HepG2 (cell line): ENCODE measurements around the gene VWA3A. TPM values are rescaled to one million over a fixed set of nuclear protein-coding genes. Genes with fewer than 3 reads are reported as not detected.

Experiments used
- CCAR2 ChIP-seq: fragments of 200-400 bp; formaldehyde crosslinking; optimal IDR thresholded peaks from 2 replicates; pipeline ENCODE3; 2018; ENCODE audit warnings: low read depth, mild to moderate bottlenecking, low read length, moderate library complexity
- FOXC1 ChIP-seq: sonication (generic); formaldehyde crosslinking; IDR thresholded peaks from 2 replicates; pipeline ENCODE4 v1.8.0; 2022; ENCODE audit warnings: mild to moderate bottlenecking, missing genetic modification reagents, borderline replicate concordance
- HOXA9 ChIP-seq: sonication (generic); formaldehyde crosslinking; IDR thresholded peaks from 2 replicates; pipeline ENCODE4 v1.8.1; 2022; ENCODE audit warnings: missing genetic modification reagents, mild to moderate bottlenecking, moderate library complexity, borderline replicate concordance
- KAT8 ChIP-seq: IDR thresholded peaks from 2 replicates; pipeline ENCODE4 v1.6.1; 2016; ENCODE audit warnings: missing genetic modification reagents, missing compliant biosample characterization
- NCOA2 ChIP-seq: sonication (generic); formaldehyde crosslinking; IDR thresholded peaks from 2 replicates; pipeline ENCODE4 v1.8.0; 2022; ENCODE audit warnings: inconsistent platforms
- NFYB ChIP-seq: sonication (generic); formaldehyde crosslinking; IDR thresholded peaks from 2 replicates; pipeline ENCODE4 v1.4.0; 2020; ENCODE audit warnings: missing genetic modification reagents
- NR2F1 ChIP-seq, 2 experiments: fragments of 450-650 bp in 1 of 2; formaldehyde crosslinking in 1 of 2; IDR thresholded peaks; 2 replicates each; pipeline versions ENCODE4 v1.5.0 to v1.6.1; 2016 to 2020; ENCODE audit warnings: mild to moderate bottlenecking in 1 of 2, missing compliant biosample characterization in 1 of 2, missing genetic modification reagents in 1 of 2, moderate library complexity in 1 of 2
- RBM39 ChIP-seq: fragments of 200-400 bp; formaldehyde crosslinking; IDR thresholded peaks from one replicate; pipeline ENCODE4 v1.6.1; 2018; ENCODE audit warnings: antibody characterized with exemption, mild to moderate bottlenecking, low read depth, low read length; ENCODE audit not compliant: poor library complexity, severe bottlenecking
- REL ChIP-seq: sonication (generic); formaldehyde crosslinking; conservative IDR thresholded peaks from 2 replicates; pipeline ENCODE4 v1.8.0; 2022; ENCODE audit warnings: mild to moderate bottlenecking, missing genetic modification reagents, moderate library complexity
- SCMH1 ChIP-seq: sonication (generic); formaldehyde crosslinking; IDR thresholded peaks from 2 replicates; pipeline ENCODE4 v1.9.0; 2021; ENCODE audit warnings: missing genetic modification reagents, mild to moderate bottlenecking, borderline replicate concordance
- THYN1 ChIP-seq: sonication (generic); formaldehyde crosslinking; IDR thresholded peaks from 2 replicates; pipeline ENCODE4 v1.8.1; 2023; ENCODE audit warnings: low read depth, mild to moderate bottlenecking, moderate library complexity, missing genetic modification reagents, borderline replicate concordance
- ZC3H4 ChIP-seq: sonication (generic); formaldehyde crosslinking; IDR thresholded peaks from 2 replicates; pipeline ENCODE4 v1.4.0; 2020; ENCODE audit warnings: missing genetic modification reagents, borderline replicate concordance
- ZNF30 ChIP-seq: sonication (generic); formaldehyde crosslinking; IDR thresholded peaks from 2 replicates; pipeline ENCODE4 v1.5.0; 2020; ENCODE audit warnings: mild to moderate bottlenecking, missing genetic modification reagents
- ZNF546 ChIP-seq: sonication (generic); formaldehyde crosslinking; conservative IDR thresholded peaks from 2 replicates; pipeline ENCODE4 v1.8.1; 2023; ENCODE audit warnings: mild to moderate bottlenecking, missing genetic modification reagents
- ZNF589 ChIP-seq: sonication (generic); formaldehyde crosslinking; conservative IDR thresholded peaks from 2 replicates; pipeline ENCODE4 v1.8.0; 2022; ENCODE audit warnings: mild to moderate bottlenecking, moderate library complexity, missing genetic modification reagents
- ZNF674 ChIP-seq: sonication (generic); formaldehyde crosslinking; IDR thresholded peaks from 2 replicates; pipeline ENCODE4 v1.5.0; 2020; ENCODE audit warnings: low read depth, mild to moderate bottlenecking, missing genetic modification reagents
- ZNF792 ChIP-seq: IDR thresholded peaks from 2 replicates; pipeline ENCODE4 v1.6.1; 2016
- ZNF850 ChIP-seq: sonication (generic); formaldehyde crosslinking; conservative IDR thresholded peaks from 2 replicates; pipeline ENCODE4 v1.9.0; 2021; ENCODE audit warnings: mild to moderate bottlenecking, missing genetic modification reagents
- ZNF878 ChIP-seq: sonication (generic); formaldehyde crosslinking; IDR thresholded peaks from 2 replicates; pipeline ENCODE4 v1.8.1; 2023; ENCODE audit warnings: mild to moderate bottlenecking, missing genetic modification reagents, moderate library complexity
- polyA plus RNA-seq, 8 experiments: library from polyadenylated mRNA; depleted of rRNA in 3 of 8; stranded (reverse) in 7 of 8; unstranded in 1 of 8; fragments of >200 nt; fragmentation: Illumina TruSeq in 4 of 8; extraction: Trizol in 4 of 8; gene quantifications; 2 replicates each; pipeline versions ENCODE4 v1.2.1 to v1.2.3, GENCODE V29; 2011 to 2016; ENCODE audit warnings: low read depth in 4 of 8, missing spikeins in 1 of 8, mixed read lengths in 1 of 8; ENCODE audit not compliant: insufficient read depth in 1 of 8
- total RNA-seq, 5 experiments: library from RNA; depleted of rRNA; stranded (reverse); fragments of >200 nt; fragmentation: Illumina TruSeq; extraction: Trizol; gene quantifications; 2 replicates each; pipeline ENCODE4 v1.2.3, GENCODE V29; 2016; ENCODE audit warnings: low read depth in 1 of 5
- TF ChIP-seq, protein P1 (sequence below): sonication (generic); formaldehyde crosslinking; IDR thresholded peaks from 2 replicates; pipeline ENCODE4 v1.5.1; 2020; ENCODE audit warnings: mild to moderate bottlenecking, missing genetic modification reagents, borderline replicate concordance
- TF ChIP-seq, protein P2 (sequence below): IDR thresholded peaks from 2 replicates; pipeline ENCODE4 v1.6.1; 2016
- TF ChIP-seq, protein P3 (sequence below): sonication (generic); formaldehyde crosslinking; IDR thresholded peaks from 2 replicates; pipeline ENCODE4 v1.8.0; 2022; ENCODE audit warnings: mild to moderate bottlenecking, missing genetic modification reagents; ENCODE audit not compliant: insufficient replicate concordance

Gene VWA3A
- total and polyA plus RNA-seq, 2 of the 13 experiments (the other 11 are each of a cell fraction or from before 2014, with no cell fraction given), result 0.03 to 0.07 TPM

DNA sequence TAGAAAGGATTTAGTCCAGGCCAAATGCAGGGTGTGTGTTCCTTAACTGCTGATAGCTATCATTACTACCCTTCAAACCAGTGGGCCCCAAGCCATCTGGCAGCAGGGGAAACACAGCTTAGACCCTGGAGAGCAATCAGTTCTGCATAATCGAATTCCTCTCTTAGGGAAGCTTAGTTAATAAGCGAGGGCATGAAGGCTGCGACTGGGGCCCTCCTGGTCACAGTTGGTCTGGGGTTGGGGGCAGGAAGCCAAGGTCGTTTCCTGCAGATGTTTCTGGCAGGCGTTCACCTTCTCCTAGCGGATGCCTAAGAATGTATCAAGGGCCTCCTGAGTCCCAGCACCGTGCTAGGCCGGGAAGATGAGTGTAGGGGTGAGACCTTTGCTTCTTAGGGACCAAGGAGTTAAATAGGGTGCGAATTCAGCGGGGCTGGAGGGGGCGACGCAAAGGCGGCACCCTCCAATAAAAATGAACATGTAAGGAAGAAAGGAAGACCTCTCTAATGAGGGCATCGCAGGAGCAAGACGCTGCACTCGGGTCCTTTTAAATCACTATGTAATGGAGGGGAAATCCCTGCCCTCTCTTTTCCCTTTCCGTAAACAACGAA is 97.2 kb downstream of the VWA3A start (continued):
- TF ChIP-seq, protein P1, sequence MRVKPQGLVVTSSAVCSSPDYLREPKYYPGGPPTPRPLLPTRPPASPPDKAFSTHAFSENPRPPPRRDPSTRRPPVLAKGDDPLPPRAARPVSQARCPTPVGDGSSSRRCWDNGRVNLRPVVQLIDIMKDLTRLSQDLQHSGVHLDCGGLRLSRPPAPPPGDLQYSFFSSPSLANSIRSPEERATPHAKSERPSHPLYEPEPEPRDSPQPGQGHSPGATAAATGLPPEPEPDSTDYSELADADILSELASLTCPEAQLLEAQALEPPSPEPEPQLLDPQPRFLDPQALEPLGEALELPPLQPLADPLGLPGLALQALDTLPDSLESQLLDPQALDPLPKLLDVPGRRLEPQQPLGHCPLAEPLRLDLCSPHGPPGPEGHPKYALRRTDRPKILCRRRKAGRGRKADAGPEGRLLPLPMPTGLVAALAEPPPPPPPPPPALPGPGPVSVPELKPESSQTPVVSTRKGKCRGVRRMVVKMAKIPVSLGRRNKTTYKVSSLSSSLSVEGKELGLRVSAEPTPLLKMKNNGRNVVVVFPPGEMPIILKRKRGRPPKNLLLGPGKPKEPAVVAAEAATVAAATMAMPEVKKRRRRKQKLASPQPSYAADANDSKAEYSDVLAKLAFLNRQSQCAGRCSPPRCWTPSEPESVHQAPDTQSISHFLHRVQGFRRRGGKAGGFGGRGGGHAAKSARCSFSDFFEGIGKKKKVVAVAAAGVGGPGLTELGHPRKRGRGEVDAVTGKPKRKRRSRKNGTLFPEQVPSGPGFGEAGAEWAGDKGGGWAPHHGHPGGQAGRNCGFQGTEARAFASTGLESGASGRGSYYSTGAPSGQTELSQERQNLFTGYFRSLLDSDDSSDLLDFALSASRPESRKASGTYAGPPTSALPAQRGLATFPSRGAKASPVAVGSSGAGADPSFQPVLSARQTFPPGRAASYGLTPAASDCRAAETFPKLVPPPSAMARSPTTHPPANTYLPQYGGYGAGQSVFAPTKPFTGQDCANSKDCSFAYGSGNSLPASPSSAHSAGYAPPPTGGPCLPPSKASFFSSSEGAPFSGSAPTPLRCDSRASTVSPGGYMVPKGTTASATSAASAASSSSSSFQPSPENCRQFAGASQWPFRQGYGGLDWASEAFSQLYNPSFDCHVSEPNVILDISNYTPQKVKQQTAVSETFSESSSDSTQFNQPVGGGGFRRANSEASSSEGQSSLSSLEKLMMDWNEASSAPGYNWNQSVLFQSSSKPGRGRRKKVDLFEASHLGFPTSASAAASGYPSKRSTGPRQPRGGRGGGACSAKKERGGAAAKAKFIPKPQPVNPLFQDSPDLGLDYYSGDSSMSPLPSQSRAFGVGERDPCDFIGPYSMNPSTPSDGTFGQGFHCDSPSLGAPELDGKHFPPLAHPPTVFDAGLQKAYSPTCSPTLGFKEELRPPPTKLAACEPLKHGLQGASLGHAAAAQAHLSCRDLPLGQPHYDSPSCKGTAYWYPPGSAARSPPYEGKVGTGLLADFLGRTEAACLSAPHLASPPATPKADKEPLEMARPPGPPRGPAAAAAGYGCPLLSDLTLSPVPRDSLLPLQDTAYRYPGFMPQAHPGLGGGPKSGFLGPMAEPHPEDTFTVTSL (CRISPR knock-in tag), result 0 out of 2 replicates have a peak, but pooled peaks have one; percentile 46
- TF ChIP-seq ZNF589 (CRISPR knock-in tag) (no peak), ZC3H4 (CRISPR knock-in tag) (no peak), NFYB (0 out of 2 replicates have a peak, but pooled peaks have one; percentile 8), FOXC1 (CRISPR knock-in tag) (0 out of 2 replicates have a peak, but pooled peaks have one; percentile 13), SCMH1 (CRISPR knock-in tag) (no peak), ZNF30 (CRISPR knock-in tag) (no peak), NCOA2 (peak; percentile 14; the same call in 1 of the 2 replicates), CCAR2 (no peak), KAT8 (CRISPR knock-in tag) (no peak), ZNF792 (CRISPR knock-in tag) (0 out of 2 replicates have a peak, but pooled peaks have one; percentile 38), NR2F1 (CRISPR knock-in tag; IDR thresholded peaks at IDR 0.05) (no peak), ZNF674 (no peak), HOXA9 (no peak), REL (CRISPR knock-in tag) (no peak), ZNF878 (CRISPR knock-in tag) (peak; percentile 78; the same call in 1 of the 2 replicates), RBM39 (no peak), ZNF850 (CRISPR knock-in tag) (no peak), THYN1 (CRISPR knock-in tag) (no peak), ZNF546 (CRISPR knock-in tag) (no peak)
- TF ChIP-seq, protein P2, sequence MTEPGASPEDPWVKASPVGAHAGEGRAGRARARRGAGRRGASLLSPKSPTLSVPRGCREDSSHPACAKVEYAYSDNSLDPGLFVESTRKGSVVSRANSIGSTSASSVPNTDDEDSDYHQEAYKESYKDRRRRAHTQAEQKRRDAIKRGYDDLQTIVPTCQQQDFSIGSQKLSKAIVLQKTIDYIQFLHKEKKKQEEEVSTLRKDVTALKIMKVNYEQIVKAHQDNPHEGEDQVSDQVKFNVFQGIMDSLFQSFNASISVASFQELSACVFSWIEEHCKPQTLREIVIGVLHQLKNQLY (CRISPR knock-in tag), result 0 out of 2 replicates have a peak, but pooled peaks have one; percentile 12
- TF ChIP-seq, protein P3, sequence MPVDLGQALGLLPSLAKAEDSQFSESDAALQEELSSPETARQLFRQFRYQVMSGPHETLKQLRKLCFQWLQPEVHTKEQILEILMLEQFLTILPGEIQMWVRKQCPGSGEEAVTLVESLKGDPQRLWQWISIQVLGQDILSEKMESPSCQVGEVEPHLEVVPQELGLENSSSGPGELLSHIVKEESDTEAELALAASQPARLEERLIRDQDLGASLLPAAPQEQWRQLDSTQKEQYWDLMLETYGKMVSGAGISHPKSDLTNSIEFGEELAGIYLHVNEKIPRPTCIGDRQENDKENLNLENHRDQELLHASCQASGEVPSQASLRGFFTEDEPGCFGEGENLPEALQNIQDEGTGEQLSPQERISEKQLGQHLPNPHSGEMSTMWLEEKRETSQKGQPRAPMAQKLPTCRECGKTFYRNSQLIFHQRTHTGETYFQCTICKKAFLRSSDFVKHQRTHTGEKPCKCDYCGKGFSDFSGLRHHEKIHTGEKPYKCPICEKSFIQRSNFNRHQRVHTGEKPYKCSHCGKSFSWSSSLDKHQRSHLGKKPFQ (CRISPR knock-in tag), result no peak
